Measurements from ENCODE around the gene TOB2.

- TF ChIP-seq SPI1 (IDR thresholded peaks at IDR 0.05; ENCODE audit: low read depth, low read length) (no peak), POLR2A (IDR thresholded peaks at IDR 0.05; ENCODE audit: low read depth, low read length) (no peak), POLR2AphosphoS5 (IDR thresholded peaks at IDR 0.05; ENCODE audit: low read depth, low read length) (no peak)
These were observed 44.6 kb downstream of the TOB2 start for GRCh38 chr22:41401781-41402648.

Measured in GM12891 (cell line).